Hippocampal formation (tissue), 2 donors: ENCODE results near the gene UBXN4.
"Not testable (repeated sequence)": the region's sequence is repeated elsewhere in the genome, so short reads cannot be mapped to it uniquely, and the experiment has no call there.

ENCODE experiments used
- DNase-seq, 2 donors: peaks; one replicate each; lab custom pipeline; 2025; lab: John Stamatoyannopoulos, UW

Gene UBXN4

GRCh38 chr2:135768863-135769262 is 27.2 kb downstream of the UBXN4 start:
- DNase-seq, result no peak

DNA sequence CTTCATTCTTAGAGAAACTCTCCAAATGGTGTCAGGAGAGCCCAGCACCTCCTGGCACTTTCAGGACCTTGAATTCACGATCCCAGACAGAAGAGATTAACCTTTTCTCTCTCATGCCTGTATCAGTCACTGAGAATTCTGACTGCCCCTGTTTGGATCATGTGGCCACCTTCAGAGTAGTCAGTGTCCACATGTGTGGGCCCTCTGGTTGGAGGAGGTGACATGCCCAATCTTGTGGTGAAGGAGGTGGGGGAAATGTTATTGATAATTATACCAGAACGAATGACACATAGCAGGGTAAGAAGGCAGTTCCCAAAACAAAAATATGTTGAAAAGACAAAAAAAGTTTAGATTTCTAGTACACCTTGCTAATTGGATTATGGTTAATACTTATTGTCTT is 31.7 kb downstream of the UBXN4 start:
- DNase-seq, result no peak

- DNase-seq, result no peak
Observed at GRCh38 chr2:135773917-135774316, 32.3 kb downstream of the UBXN4 start.

GRCh38 chr2:135775420-135775819 is 33.8 kb downstream of the UBXN4 start:
- DNase-seq, result no peak

- DNase-seq, result no peak
Observed at GRCh38 chr2:135776367-135776766, 34.7 kb downstream of the UBXN4 start.

DNA sequence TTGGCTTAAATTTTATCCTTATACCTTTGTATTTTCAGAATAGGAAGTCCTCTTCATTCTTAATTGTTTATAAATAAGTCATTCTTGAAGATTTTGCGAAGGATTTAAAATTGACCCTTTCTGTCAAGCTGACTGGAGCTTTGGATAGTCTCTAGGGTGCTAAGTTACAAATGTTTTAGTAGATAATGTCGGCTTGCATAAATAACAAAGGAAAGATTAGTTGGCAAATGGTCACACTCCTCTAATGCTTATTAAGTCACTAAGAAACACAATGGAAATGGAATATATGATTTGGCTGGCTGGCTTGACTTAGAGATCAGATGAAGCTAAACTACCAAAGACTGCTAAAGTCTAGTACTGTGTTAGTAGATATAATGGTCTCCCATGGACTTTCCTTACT is 40.6 kb downstream of the UBXN4 start:
- DNase-seq, result no peak

DNA sequence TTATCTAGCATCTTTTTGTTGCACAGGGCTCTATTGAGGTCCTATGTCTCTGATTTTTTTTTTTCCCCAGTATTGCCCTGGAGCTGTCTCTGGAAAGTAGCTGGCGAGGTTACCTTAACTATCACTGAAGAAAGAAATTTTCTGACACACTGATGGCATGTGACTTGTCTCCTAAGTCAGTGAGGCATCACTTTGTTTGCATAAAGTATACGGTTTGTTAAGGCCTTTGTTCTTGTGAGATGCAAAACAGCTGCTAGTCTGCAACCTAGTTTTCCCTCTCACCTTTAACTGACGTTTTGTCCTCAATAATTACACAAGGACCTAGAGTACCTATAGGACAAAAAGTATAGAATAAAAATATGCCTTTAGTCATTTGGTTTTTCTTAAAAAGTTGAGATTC is 41.8 kb downstream of the UBXN4 start:
- DNase-seq, result no peak

GRCh38 chr2:135785032-135785431 is 43.4 kb downstream of the UBXN4 start:
- DNase-seq, result no peak

DNA sequence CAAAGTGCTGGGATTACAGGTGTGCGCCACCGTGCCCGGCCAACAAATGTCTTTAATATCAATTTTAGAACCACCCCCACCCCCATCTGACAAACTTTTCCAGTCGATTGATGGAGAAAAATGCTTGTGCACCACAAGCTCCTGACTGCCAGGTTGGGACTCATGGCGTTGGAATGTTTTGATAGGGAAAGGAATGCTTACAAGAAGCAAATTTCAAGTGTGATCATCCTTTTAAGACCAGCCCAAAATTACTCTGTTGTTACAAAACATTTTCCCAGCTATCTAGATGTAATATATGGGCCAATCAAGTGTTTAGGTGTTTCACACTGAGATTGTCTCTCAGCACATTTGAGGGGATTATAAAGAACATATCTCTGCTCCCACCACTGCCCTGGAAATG is 45.2 kb downstream of the UBXN4 start:
- no peak for DNase-seq

DNA sequence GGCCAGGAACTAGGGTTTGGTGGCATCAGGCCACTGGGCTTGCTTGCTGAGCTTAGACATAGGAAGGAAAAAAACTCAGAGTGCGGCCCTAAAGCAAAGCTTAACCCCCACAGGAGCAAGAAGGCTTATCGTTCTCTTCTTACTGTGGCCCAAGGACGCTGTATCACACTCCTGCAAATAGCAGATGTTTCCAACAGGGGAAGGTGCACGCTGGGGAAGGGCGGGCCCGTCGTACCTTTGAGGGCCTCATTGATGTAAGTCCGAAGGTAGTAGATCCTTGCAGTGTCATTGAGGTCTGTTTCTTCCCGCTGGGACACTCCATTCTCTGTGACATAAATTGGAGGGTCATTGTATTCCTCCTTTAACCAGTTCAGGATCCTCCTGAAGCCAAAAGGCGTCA is 48.8 kb downstream of the UBXN4 start:
- no peak for DNase-seq

DNA sequence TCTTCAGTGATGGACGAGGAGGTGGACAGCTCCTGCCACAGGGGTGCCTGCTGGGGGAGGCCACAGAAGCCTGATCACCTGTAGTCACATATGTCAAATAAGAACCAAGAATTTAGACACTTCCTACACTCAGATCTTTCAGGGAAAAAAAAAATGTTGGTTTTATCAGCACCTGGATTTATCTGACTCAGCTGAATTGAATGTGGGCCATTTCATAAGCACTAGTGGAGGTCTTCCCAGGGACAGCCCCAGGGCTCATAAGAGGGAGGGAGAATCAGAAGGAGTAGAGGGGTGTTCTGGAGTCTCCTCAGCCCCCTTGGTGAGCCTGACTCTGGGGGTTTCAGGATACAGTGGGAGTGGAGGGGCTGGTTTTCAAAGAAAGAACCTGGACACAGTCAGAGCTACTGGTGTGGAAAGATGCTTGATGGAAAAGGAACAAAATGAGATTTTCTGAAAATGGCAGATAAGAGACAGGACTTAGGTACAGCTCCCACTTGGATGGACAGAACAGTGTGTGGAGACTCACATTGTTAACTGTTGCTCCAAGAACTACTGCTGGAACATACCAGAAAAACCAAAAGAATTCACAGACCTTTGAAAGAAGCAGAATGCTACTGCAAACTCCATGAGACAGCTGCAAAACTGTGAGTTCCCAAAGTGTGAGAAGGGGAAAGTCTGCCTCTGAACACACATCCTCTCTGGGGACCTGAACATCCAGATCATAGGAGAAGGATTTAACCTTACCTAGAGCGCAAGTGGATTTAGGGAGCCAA is 49.9 kb downstream of the UBXN4 start:
- no peak for DNase-seq

DNA sequence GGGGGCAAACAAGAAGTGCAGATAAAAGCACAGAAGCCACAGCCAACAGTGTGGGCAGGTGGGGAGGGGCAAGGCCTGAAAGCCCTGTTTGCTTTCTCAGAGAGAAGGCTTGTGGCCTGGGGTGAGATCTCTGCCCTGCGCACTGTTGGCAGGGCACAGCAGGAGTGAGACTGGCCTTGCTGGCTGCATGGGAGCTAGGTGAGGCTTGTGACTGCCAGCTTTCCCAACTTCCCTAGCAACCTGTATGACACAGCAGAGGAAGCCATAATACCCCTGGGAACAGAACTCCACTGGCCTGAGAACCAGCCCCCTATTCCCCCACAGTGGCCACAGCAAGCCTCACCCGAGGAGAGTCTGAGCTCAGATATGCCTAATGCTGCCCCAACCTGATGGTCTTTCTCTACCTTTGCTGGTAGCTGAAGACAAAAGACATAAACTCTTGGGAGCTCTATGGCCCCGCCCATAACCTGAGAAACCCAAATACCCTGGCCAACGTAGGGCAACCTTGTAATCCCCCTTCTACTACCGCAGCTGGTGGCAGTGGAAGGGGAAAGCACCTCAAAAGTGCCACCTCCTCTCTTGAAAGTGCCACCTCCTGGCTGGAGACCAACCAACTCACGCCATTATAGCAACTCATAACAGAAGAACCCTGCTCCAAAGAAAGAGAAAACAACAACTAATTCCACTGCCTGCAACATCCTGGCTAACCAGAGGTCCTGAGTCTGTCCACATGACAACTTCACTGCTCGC is 50.9 kb downstream of the UBXN4 start:
- DNase-seq, result no peak

- not testable (repeated sequence) for DNase-seq
Observed at GRCh38 chr2:135795641-135796040, 54.0 kb downstream of the UBXN4 start.

GRCh38 chr2:135796606-135797005 is 55.0 kb downstream of the UBXN4 start:
- no peak for DNase-seq

GRCh38 chr2:135797497-135798274 is 56.0 kb downstream of the UBXN4 start:
- peak in 1 of 2 donors; percentile 42 for DNase-seq

- no peak for DNase-seq
Observed at GRCh38 chr2:135798275-135798705, 56.6 kb downstream of the UBXN4 start.

DNA sequence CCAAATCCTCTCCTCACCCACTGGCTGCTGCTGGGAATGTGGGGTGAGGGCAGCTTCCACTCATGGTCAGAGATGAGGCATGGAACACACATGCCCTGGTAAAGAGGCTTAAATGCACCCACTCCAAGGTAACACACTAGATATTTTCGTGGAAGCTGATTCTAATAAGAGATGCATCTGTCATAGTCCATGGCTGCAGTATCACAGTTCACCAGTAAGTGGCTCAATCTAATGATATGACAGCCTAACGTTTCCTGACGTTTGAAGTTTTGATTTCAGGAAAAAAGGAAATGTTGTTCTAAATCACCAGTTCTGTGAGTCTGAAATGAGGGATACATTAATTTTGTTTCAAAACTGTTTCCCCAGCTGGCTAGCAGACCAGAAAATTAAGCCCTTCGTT is 57.1 kb downstream of the UBXN4 start:
- no peak for DNase-seq

DNA sequence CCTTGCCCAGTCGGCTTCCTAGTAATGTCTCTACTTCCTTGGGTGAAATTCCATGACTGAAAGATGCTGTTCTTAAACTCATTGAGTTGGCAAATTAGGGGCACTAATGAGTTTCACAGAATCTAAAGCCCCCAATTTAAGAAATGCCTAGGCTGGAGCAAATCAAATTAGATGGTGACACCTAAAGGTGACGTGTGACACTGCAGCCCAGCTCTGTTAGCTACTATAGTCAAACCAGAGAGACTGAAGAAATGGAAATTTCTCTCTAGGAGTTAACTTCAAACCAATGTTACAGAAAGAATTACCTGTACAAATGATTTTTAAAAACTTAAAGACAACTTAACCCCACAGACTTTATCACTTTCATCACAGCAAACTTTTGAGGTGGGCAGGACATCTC is 58.1 kb downstream of the UBXN4 start:
- DNase-seq, result no peak

- no peak for DNase-seq
Observed at GRCh38 chr2:135800513-135801460, 59.1 kb downstream of the UBXN4 start.

GRCh38 chr2:135802350-135802749 is 60.7 kb downstream of the UBXN4 start:
- no peak for DNase-seq

DNA sequence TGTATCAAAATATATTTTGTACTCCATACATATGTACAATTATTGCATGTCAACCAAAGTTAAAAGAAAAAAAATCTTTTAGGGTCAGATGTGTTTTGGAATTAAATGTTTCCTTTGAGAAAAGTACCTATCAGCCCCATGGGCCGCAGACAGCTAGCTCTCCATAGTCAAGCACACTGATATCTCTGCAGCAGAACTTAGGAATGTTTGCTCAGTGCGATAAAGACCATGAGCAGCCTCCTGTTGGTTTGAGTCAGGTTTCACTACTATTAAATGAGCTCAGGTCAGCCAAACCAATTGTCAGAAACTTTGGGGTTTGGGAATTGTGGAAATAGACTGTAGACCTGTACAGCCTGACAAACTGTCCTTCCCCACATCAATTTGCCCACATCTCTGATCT is 61.6 kb downstream of the UBXN4 start:
- DNase-seq, result no peak
